ENCODE results near the gene IGSF8.
"Not testable (repeated sequence)": the region's sequence is repeated elsewhere in the genome, so short reads cannot be mapped to it uniquely, and the experiment has no call there.

The IGSF8 gene

GRCh38 chr1:160056648-160057169 is 41.7 kb downstream of the IGSF8 start:
- in situ Hi-C loops (cut with HindIII; ENCODE audit: low pct_ligation_motif_present, low sequenced_read_pairs): no loop called here
- TF ChIP-seq, protein P1, sequence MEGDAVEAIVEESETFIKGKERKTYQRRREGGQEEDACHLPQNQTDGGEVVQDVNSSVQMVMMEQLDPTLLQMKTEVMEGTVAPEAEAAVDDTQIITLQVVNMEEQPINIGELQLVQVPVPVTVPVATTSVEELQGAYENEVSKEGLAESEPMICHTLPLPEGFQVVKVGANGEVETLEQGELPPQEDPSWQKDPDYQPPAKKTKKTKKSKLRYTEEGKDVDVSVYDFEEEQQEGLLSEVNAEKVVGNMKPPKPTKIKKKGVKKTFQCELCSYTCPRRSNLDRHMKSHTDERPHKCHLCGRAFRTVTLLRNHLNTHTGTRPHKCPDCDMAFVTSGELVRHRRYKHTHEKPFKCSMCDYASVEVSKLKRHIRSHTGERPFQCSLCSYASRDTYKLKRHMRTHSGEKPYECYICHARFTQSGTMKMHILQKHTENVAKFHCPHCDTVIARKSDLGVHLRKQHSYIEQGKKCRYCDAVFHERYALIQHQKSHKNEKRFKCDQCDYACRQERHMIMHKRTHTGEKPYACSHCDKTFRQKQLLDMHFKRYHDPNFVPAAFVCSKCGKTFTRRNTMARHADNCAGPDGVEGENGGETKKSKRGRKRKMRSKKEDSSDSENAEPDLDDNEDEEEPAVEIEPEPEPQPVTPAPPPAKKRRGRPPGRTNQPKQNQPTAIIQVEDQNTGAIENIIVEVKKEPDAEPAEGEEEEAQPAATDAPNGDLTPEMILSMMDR (IDR thresholded peaks at IDR 0.05; ENCODE audit: low read depth, low read length, missing control alignments): no peak
- H3K36me3 ChIP-seq (replicated peaks): no peaks in the 10 kb centered on the region
- peaks cover 6% of the 10 kb centered on the region for H3K27me3 ChIP-seq (replicated peaks)
- H3K4me3 ChIP-seq (ENCODE audit: low read depth, low read length): no peak overlapping the region
- no peak overlapping the region for H3K27ac ChIP-seq
- DNase-seq: no peak

GRCh38 chr1:160053548-160054365 is 44.7 kb downstream of the IGSF8 start:
- TF ChIP-seq, protein P1 (IDR thresholded peaks at IDR 0.05; ENCODE audit: low read depth, low read length, missing control alignments): no peak
- in situ Hi-C loops (cut with HindIII; ENCODE audit: low pct_ligation_motif_present, low sequenced_read_pairs): no loop called here
- Histone ChIP-seq H3K27me3 (replicated peaks) (peaks cover 6% of the 10 kb centered on the region), H3K36me3 (replicated peaks) (no peaks in the 10 kb centered on the region), H3K27ac (no peak overlapping the region), H3K4me3 (ENCODE audit: low read depth, low read length) (no peak overlapping the region)
- no peak for DNase-seq

- in situ Hi-C loops (cut with HindIII; ENCODE audit: low pct_ligation_motif_present, low sequenced_read_pairs): no loop called here
- Histone ChIP-seq H3K27ac (no peak overlapping the region), H3K36me3 (replicated peaks) (no peaks in the 10 kb centered on the region), H3K27me3 (replicated peaks) (peaks cover 10% of the 10 kb centered on the region), H3K4me3 (ENCODE audit: low read depth, low read length) (no peak overlapping the region)
- TF ChIP-seq, protein P1 (IDR thresholded peaks at IDR 0.05; ENCODE audit: low read depth, low read length, missing control alignments): no peak
- no peak for DNase-seq
Measured at GRCh38 chr1:160052936-160053335, 45.5 kb downstream of the IGSF8 start.

- no peak for DNase-seq
- Histone ChIP-seq H3K27ac (no peak overlapping the region), H3K27me3 (replicated peaks) (peaks cover 14% of the 10 kb centered on the region), H3K4me3 (ENCODE audit: low read depth, low read length) (no peak overlapping the region), H3K36me3 (replicated peaks) (no peaks in the 10 kb centered on the region)
- in situ Hi-C loops (cut with HindIII; ENCODE audit: low pct_ligation_motif_present, low sequenced_read_pairs): no loop called here
- TF ChIP-seq, protein P1 (IDR thresholded peaks at IDR 0.05; ENCODE audit: low read depth, low read length, missing control alignments): no peak
Measured at GRCh38 chr1:160050619-160051018, 47.8 kb downstream of the IGSF8 start.

DNA sequence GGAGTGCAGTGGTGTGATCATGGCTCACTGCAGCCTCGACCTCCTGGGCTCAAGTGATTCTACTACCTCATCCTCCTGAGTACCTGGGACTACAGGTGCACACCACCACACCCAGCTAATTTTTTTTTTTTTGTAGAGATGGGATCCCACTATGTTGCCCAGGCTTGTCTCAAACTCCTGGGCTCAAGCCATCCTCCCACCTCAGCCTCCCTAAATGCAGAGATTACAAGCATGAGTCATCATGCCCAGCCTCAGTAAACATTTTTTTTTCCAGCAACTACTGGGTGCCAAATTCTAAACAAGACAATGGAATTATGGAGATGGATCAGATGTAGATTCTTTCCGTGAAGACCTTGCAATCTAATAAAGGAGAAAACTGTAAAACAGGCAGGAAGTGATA is 48.2 kb downstream of the IGSF8 start:
- H3K4me3 ChIP-seq (ENCODE audit: low read depth, low read length); H3K36me3 ChIP-seq (replicated peaks); in situ Hi-C loops (cut with HindIII; ENCODE audit: low pct_ligation_motif_present, low sequenced_read_pairs); DNase-seq; H3K27ac ChIP-seq: not testable (repeated sequence)
- peaks cover 18% of the 10 kb centered on the region for H3K27me3 ChIP-seq (replicated peaks)

- peaks cover 24% of the 10 kb centered on the region for H3K27me3 ChIP-seq (replicated peaks)
- no peak overlapping the region for H3K27ac ChIP-seq
- no peaks in the 10 kb centered on the region for H3K36me3 ChIP-seq (replicated peaks)
- in situ Hi-C loops (cut with HindIII; ENCODE audit: low pct_ligation_motif_present, low sequenced_read_pairs): no loop called here
- TF ChIP-seq, protein P1 (IDR thresholded peaks at IDR 0.05; ENCODE audit: low read depth, low read length, missing control alignments): no peak
- no peak for DNase-seq
- H3K4me3 ChIP-seq (ENCODE audit: low read depth, low read length): no peak overlapping the region
Measured at GRCh38 chr1:160049101-160049500, 49.3 kb downstream of the IGSF8 start.

Data from brain microvascular endothelial cell (primary cell).